GM12891 (cell line): ENCODE data around the gene CCDC85A.

Source experiments
- DNase-seq: peaks from one replicate; pipeline ENCODE4 v3.0.0; 2011; ENCODE audit warnings: low spot score; ENCODE audit not compliant: insufficient read length
- FAIRE-seq: peaks from 2 replicates; lab custom pipeline; 2011; peaks lifted over from hg19 to GRCh38; lab: Jason Lieb, UNC
- PAX5 ChIP-seq: IDR thresholded peaks from 2 replicates; pipeline ENCODE4 v1.6.1; 2011; ENCODE audit warnings: low read length, moderate library complexity, mild to moderate bottlenecking; ENCODE audit not compliant: insufficient read depth, severe bottlenecking
- POLR2A ChIP-seq: IDR thresholded peaks from 2 replicates; pipeline ENCODE4 v1.6.1; 2011; ENCODE audit warnings: low read depth, low read length, control low read depth
- POLR2AphosphoS5 ChIP-seq: IDR thresholded peaks from 2 replicates; pipeline ENCODE4 v1.6.1; 2011; ENCODE audit warnings: low read depth, low read length, control low read depth
- POU2F2 ChIP-seq: IDR thresholded peaks from 2 replicates; pipeline ENCODE4 v1.6.1; 2011; ENCODE audit warnings: low read depth, mild to moderate bottlenecking, control low read depth, low read length, moderate library complexity
- SPI1 ChIP-seq: IDR thresholded peaks from 2 replicates; pipeline ENCODE4 v1.6.1; 2011; ENCODE audit warnings: low read depth, low read length, control low read depth
- TAF1 ChIP-seq: IDR thresholded peaks from 2 replicates; pipeline ENCODE4 v1.6.1; 2011; ENCODE audit warnings: low read depth, low read length, control low read depth

Gene CCDC85A

GRCh38 chr2:56208380-56208779, 24.6 kb downstream of the CCDC85A start:
- FAIRE-seq, result no peak
- no peak for TF ChIP-seq TAF1
- TF ChIP-seq POLR2AphosphoS5, result no peak
- no peak for TF ChIP-seq PAX5
- no peak for TF ChIP-seq SPI1
- no peak for TF ChIP-seq POU2F2
- no peak for TF ChIP-seq POLR2A
- DNase-seq, result no peak

DNA sequence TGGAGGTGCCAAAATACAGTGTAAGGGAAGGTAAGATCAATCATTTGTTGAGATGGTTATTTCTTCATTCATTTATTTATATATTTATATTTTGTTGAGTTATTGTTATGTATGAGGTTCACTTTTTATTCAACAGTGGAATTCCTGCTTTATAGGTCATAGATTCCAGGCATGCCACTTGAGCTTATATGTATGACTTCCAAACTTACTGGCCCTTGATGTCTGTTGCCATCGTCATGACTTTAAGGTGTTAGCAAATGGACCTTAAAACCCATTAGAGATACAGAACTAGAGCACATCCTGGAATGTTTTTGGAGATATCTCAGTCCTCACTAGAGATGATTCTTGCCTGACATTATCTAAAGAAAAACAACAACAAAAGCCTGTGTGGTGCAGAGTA, 25.9 kb downstream of the CCDC85A start:
- DNase-seq, result no peak
- FAIRE-seq, result no peak
- TF ChIP-seq POU2F2 (no peak), POLR2A (no peak)

GRCh38 chr2:56210291-56210690, 26.5 kb downstream of the CCDC85A start:
- DNase-seq (no peak), FAIRE-seq (no peak)
- TF ChIP-seq POU2F2 (no peak), POLR2AphosphoS5 (no peak), SPI1 (no peak), POLR2A (no peak), TAF1 (no peak), PAX5 (no peak)

GRCh38 chr2:56211048-56211447, 27.3 kb downstream of the CCDC85A start:
- no peak for FAIRE-seq
- DNase-seq, result no peak
- TF ChIP-seq PAX5 (no peak), TAF1 (no peak), POLR2AphosphoS5 (no peak), SPI1 (no peak), POLR2A (no peak), POU2F2 (no peak)

GRCh38 chr2:56215911-56216310, 32.1 kb downstream of the CCDC85A start:
- no peak for TF ChIP-seq POLR2A
- no peak for TF ChIP-seq TAF1
- no peak for TF ChIP-seq PAX5
- TF ChIP-seq SPI1, result no peak
- TF ChIP-seq POU2F2, result no peak
- no peak for TF ChIP-seq POLR2AphosphoS5
- FAIRE-seq (no peak), DNase-seq (no peak)

DNA sequence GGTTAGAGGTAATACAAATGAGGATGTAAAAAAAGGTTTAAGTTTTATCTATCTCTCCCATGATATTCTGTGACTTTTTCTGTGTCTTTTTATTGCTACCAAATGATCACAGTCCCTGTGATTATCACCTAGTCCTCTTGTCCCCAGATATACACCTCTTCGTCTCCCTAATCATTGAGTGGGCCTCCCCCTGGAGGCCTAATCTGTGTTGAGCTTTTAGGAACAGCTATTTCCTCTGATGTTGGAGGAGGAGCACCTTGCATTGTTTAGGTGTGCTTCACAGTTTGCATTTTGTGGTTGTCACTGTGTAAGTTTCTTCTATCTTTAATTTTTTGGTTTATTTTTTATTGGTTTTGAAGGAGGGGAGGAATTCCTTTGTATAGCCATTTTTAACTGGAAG, 33.3 kb downstream of the CCDC85A start:
- FAIRE-seq, result no peak
- TF ChIP-seq POU2F2, result no peak
- TF ChIP-seq POLR2AphosphoS5, result no peak
- no peak for TF ChIP-seq SPI1
- DNase-seq, result no peak

- TF ChIP-seq POU2F2 (no peak), SPI1 (no peak), PAX5 (no peak), POLR2A (no peak), POLR2AphosphoS5 (no peak), TAF1 (no peak)
- FAIRE-seq (no peak), DNase-seq (no peak)
These were observed 38.7 kb downstream of the CCDC85A start for GRCh38 chr2:56222481-56222880.

DNA sequence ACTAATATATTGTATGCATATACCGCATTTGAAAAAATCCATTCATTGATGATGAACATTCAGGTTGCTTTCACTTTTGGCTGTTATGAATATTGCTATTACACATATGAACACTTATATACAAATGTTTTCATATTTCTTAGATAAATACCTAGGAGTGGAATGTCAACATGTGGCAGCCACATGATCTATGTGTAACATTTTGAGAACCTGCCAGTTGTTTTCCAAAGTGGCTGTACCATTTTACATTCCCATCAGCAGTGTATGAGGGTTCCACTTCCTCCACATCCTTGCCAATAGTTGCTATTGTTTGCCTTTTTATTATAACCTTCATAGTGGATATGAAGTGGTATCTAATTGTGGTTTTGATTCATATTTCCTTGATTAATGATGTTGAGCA, 40.5 kb downstream of the CCDC85A start:
- TF ChIP-seq SPI1, result no peak
- TF ChIP-seq POLR2AphosphoS5, result no peak
- no peak for DNase-seq
- FAIRE-seq, result no peak

- no peak for FAIRE-seq
- TF ChIP-seq POLR2A (no peak), TAF1 (no peak), POU2F2 (no peak), PAX5 (no peak), POLR2AphosphoS5 (no peak), SPI1 (no peak)
- DNase-seq, result no peak
These were observed 44.0 kb downstream of the CCDC85A start for GRCh38 chr2:56227811-56228210.

- DNase-seq (no peak), FAIRE-seq (no peak)
- TF ChIP-seq SPI1 (0 out of 2 replicates have a peak, but pooled peaks have one; percentile 16), TAF1 (no peak)
These were observed 45.7 kb downstream of the CCDC85A start for GRCh38 chr2:56229397-56230060.

DNA sequence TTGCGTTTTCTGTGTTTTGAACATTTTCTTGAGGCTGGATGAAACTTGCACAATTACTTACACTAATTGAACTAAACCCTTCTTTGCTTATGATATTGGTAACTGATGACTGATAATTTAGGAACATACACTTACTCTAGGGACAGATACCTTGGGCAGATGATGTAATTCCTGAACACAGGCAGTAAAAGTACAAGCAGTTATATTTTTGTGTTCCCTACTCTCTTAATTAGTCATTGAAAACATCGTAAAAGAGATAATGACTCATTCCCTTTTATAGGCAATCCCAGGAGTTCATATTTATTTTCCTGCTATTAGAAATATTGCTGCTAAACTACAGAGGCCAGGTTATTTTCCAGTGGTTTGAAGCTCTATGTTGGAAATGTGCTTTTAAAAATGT, 46.4 kb downstream of the CCDC85A start:
- TF ChIP-seq TAF1 (no peak), POU2F2 (no peak), POLR2A (no peak), POLR2AphosphoS5 (no peak)
- FAIRE-seq, result no peak
- DNase-seq, result no peak
